HG03432 (cell line): Measurements from ENCODE around the gene RAVER2.
"Not testable (repeated sequence)": the region's sequence is repeated elsewhere in the genome, so short reads cannot be mapped to it uniquely, and the experiment has no call there.

Experiments used
- ATAC-seq: cut with Tn5 transposase; IDR thresholded peaks from one replicate; pipeline ENCODE4 v1.9.1; 2021; ENCODE audit warnings: mild to moderate bottlenecking, moderate library complexity; ENCODE audit not compliant: unreplicated experiment

Gene RAVER2

DNA sequence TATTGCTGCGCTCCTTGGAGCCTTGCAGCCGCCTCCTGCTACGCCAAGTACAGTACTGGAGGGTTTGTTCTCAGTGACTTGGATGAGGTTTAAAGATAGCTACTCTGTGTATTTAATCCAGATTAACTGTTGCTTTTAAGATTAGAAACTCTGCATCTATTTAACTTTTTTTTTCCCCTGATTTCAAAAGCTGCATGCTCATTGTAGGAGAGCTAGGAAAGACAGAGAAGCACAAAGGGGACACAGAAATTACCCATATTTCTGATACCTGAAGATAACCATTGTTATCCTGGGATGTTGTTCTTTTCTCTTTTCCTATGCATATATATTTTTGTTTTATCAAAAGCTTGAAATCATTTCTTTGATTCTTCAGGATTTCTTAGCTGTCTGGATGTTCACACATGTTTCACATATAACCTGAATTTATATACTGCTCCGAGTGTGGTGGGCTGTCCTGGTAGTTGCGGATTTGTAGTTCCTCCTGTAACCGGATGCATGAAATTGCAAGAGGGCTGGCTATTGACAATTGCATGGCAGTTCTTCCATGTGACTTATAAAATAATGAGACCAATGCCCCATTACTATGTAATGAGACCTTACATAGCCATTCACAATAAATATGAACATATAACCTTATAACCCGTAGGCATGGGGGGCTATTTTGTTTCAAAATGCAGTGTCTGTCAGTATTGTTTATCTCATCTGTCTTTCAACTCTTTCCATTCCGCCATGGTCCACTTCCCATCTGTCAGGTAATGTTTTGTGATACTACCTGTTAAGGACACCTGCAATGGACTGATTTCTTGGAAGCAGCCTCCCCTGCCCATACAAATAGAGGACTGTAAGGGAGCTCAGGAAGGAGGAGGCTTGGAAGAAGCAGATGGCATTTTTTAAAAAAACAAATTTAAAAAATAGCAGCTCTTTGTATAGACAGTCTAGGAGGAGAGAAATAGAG, 1.4 kb downstream of the RAVER2 start:
- no peak for ATAC-seq

DNA sequence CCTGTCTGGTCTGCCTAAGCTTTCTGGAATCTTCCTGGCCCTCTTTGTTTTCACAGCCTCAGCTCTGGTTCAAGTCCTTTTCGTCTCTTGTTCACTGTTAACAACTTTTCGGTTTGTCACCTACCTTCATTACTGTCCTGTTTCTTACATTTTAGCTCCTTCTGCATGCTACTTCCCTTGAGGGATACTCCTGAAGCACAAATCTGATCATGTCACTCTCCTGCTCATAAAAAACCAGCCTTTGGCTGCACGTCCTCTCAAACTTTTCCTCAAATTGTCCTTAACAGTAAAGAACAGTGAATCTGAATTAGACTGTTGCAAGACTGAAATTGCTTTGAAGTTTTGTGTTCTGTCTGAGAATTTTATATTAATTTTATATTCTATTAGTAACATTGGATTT, 3.3 kb downstream of the RAVER2 start:
- ATAC-seq = no peak

DNA sequence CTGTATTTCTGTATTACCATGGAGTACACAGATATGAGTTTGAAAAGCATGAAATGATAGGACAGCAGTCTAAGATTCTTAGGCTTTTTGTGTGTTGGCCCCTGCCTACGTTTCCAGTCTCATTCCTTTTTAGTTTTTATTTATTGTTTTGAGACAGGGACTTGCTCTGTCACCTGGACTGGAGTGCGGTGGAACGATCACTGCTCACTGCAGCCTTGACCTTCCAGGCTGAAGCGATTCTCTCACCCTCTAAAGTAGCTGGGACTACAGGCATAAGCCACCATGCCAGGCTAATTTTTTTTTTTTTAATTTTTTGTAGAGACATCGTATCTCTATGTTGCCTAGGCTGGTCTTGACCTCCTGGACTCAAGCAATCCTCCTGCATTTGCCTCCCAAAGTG, 3.8 kb downstream of the RAVER2 start:
- no peak for ATAC-seq

- ATAC-seq = no peak
Observed at GRCh38 chr1:64750092-64750491, 5.2 kb downstream of the RAVER2 start.

DNA sequence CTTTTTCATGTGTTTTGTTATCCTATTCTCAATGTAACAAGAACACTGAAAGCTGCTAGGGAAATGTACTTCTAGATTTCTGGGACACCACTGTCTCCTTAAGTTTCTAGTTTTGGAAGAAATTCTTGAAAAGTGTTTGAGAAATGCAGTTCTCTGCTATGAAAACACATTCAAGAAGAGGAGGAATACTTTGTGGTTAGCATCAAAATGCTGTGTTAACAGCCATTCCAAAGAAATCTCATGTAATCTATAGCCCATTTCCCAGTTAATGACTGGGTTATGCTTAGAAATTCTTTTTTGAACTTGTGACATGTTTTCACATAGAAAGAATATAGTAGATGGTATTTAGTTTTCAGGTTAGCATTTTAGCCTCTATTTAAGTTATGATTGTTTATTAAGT, 6.0 kb downstream of the RAVER2 start:
- no peak for ATAC-seq

DNA sequence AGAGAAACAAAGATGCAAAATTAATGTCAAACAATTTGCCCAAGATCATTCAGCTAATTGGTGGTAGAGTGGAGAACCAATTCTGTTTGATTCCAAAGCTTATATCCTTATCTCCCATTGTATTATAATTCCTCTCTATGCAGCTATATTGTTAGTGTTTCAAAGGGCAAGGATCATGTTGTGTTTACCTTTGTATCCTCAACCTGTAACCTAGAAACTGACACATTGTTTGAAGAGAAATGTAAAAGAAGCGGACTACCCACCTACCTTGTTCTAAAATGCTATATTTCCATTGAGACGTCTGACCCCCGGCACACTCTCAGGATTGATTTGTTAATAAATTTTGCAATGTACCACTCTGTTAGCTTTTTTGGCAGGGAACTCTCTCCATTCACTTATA, 9.3 kb downstream of the RAVER2 start:
- ATAC-seq = no peak

DNA sequence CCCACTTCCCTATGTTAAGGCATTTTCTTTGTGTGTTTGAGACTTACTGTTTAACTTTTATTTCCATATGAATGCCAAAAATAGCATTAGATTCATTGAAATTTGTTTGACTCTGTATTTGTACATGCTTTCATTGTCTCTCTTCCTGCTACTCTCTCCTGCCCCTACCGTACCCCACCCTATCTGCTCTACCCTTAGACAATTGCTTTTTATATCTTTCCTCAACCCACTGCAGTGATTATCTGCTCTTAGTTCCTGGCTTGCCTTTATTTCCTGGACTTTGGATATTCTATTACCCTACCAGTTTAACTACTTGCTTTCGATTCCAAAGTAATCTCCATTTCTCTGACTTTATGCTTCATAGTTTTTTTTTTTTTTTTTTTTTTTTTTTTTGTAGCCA, 10.5 kb downstream of the RAVER2 start:
- no peak for ATAC-seq

DNA sequence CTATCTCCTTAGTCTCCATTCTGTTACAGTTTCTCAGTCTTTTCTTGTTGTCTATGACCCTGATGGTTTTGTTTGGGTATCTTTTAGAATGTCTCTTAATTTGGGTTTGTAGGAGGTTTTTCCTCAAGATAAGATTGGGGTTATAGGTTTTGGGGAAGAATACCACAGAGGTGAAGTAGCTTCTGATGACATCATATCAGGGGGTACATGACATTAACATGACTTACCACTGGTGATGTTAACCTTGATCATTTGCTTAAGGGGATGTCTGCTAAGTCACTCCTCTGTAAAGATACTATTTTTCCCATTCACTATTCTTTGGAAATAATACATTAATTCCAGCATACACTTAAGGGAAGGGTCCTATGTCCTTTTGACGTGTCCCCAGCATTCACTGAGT, 11.9 kb downstream of the RAVER2 start:
- ATAC-seq = no peak

GRCh38 chr1:64757213-64757612, 12.3 kb downstream of the RAVER2 start:
- ATAC-seq = no peak

DNA sequence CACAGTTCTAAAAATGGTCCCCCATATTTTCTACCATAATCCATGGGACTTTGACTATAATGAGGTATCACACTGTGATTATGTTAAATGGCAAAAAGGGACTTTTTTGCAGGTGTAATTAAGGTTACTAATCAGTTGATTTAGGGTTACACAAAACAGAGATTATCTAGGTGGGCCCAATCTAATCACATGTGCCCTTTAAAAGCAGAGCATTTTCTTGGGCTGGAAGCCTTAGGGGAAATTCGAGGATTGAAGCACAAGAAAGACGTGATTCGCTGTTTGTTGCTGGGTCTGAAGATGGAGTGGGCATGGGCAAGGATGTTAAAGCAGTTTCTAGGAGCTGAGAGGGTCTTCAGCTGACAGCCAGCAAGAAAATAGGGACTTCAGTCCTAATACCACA, 13.4 kb downstream of the RAVER2 start:
- ATAC-seq = no peak

DNA sequence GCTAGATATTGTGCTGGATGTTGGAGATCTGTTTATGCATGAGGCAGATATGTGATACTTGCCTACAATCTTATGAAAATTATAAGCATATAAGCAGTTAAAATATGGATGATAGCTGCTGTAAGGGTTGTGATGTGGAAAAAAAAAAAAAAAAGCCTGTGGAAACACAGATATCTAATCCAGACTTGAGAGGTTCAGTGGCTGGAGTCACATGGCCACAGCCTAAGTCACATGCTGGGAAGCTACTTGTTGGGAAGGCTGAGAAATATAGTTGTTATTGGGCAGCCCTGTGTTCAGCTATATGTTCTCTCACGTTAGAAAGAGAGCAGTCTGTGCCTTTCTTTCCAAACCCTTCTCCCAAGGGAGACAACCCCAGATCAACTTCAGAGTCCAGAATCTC, 15.1 kb downstream of the RAVER2 start:
- no peak for ATAC-seq

- no peak for ATAC-seq
Observed at GRCh38 chr1:64765012-64765411, 20.1 kb downstream of the RAVER2 start.

- no peak for ATAC-seq
Observed at GRCh38 chr1:64765826-64766225, 21.0 kb downstream of the RAVER2 start.

DNA sequence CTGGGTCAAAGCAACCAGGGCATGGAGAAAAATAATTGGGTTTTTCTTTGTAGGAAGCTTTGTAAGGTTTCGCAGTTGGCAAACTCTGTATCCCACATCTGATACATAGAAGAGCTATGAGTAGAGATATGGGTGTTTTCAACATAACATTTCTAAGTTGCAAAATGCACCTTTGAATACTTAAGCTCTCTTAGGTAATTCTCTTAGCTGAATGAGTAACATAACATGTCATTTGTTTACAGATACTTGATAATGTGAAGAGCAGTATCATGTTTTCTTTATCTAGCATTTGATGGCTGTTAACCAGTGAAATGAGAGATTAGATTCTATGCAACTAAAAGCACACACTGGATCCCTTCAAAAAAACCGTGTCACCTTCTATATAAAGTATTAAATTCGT, 21.6 kb downstream of the RAVER2 start:
- ATAC-seq = no peak

GRCh38 chr1:64769482-64769881, 24.6 kb downstream of the RAVER2 start:
- no peak for ATAC-seq

GRCh38 chr1:64769971-64770370, 25.1 kb downstream of the RAVER2 start:
- ATAC-seq = no peak

DNA sequence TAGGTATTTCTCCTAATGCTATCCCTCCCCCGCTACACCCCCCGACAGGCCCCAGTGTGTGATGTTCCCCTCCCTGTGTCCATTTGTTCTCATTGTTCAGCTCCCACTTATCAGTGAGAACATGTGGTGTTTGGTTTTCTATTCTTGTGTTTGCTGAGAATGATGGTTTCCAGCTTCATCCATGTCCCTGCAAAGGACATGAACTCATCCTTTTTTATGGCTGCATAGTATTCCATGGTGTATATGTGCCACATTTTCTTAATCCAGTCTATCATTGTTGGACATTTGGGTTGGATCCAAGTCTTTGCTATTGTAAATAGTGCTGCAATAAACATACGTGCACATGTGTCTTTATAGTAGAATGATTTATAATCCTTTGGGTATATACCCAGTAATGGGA, 28.4 kb downstream of the RAVER2 start:
- ATAC-seq = not testable (repeated sequence)

- no peak for ATAC-seq
Observed at GRCh38 chr1:64775113-64775512, 30.2 kb downstream of the RAVER2 start.

- not testable (repeated sequence) for ATAC-seq
Observed at GRCh38 chr1:64782044-64782443, 37.2 kb downstream of the RAVER2 start.

- ATAC-seq = not testable (repeated sequence)
Observed at GRCh38 chr1:64782848-64783247, 38.0 kb downstream of the RAVER2 start.

- no peak for ATAC-seq
Observed at GRCh38 chr1:64790832-64791487, 46.1 kb downstream of the RAVER2 start.

DNA sequence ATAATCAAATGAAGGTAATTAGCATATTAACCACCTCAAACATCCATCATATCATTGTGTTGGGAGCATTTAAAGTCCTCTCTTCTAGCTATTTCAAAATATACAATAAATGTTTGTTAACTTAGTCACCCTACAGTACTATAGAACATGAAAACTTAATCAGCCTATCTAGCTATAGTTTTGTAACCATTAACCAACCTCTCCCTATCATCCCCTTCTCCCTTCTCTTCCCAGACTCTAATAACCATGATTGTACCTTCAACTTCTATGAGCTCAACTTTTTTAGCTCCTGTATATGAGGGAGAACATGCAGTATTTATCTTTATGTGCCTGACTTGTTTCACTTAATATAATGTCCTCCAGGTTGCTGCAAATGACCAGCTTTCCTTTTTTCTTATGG, 54.0 kb downstream of the RAVER2 start:
- ATAC-seq = no peak
